ENCODE measurements around the gene TEX44. TPM values are rescaled to one million over a fixed set of nuclear protein-coding genes. Genes with fewer than 3 reads are reported as not detected.

The TEX44 gene
- total and polyA plus RNA-seq, 9 of the 15 experiments (the other 6 are each of a cell fraction or from before 2014, with no cell fraction given): not detected

GRCh38 chr2:231612456-231613330 is 20.0 kb downstream of the TEX44 start (continued):
- TF ChIP-seq ZNF592 (IDR thresholded peaks at IDR 0.05) (no peak), SP1 (CRISPR knock-in tag; IDR thresholded peaks at IDR 0.05) (peak; percentile 53; the same call in 1 of the 2 replicates), DACH1 (IDR thresholded peaks at IDR 0.05; ENCODE audit: partially characterized antibody) (no peak), SAFB2 (IDR thresholded peaks at IDR 0.05; ENCODE audit: borderline replicate concordance, low read depth, low read length, severe bottlenecking) (no peak), ARID2 (IDR thresholded peaks at IDR 0.05) (0 out of 2 replicates have a peak, but pooled peaks have one; percentile 38), MNT (conservative IDR thresholded peaks at IDR 0.05) (no peak), CTBP1 (IDR thresholded peaks at IDR 0.05; ENCODE audit: borderline replicate concordance) (no peak), FOXJ2 (tag; IDR thresholded peaks at IDR 0.05) (no peak), MEF2D (tag; conservative IDR thresholded peaks at IDR 0.05; ENCODE audit: low read depth) (no peak), ZNF165 (CRISPR knock-in tag; IDR thresholded peaks at IDR 0.05; ENCODE audit: borderline replicate concordance) (no peak), ZBTB1 (CRISPR knock-in tag; IDR thresholded peaks at IDR 0.05; ENCODE audit: borderline replicate concordance, low read depth) (no peak), ZNF280A (IDR thresholded peaks at IDR 0.05; ENCODE audit: low read depth, partially characterized antibody) (no peak), ZNF263 (CRISPR knock-in tag; IDR thresholded peaks at IDR 0.05; ENCODE audit: borderline replicate concordance) (no peak), SMARCB1 (IDR thresholded peaks at IDR 0.05; ENCODE audit: insufficient read length, low read depth) (no peak)
- TF ChIP-seq, protein P1, sequence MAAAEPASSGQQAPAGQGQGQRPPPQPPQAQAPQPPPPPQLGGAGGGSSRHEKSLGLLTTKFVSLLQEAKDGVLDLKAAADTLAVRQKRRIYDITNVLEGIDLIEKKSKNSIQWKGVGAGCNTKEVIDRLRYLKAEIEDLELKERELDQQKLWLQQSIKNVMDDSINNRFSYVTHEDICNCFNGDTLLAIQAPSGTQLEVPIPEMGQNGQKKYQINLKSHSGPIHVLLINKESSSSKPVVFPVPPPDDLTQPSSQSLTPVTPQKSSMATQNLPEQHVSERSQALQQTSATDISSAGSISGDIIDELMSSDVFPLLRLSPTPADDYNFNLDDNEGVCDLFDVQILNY (CRISPR knock-in tag; IDR thresholded peaks at IDR 0.05): no peak
- TF ChIP-seq, protein P2, sequence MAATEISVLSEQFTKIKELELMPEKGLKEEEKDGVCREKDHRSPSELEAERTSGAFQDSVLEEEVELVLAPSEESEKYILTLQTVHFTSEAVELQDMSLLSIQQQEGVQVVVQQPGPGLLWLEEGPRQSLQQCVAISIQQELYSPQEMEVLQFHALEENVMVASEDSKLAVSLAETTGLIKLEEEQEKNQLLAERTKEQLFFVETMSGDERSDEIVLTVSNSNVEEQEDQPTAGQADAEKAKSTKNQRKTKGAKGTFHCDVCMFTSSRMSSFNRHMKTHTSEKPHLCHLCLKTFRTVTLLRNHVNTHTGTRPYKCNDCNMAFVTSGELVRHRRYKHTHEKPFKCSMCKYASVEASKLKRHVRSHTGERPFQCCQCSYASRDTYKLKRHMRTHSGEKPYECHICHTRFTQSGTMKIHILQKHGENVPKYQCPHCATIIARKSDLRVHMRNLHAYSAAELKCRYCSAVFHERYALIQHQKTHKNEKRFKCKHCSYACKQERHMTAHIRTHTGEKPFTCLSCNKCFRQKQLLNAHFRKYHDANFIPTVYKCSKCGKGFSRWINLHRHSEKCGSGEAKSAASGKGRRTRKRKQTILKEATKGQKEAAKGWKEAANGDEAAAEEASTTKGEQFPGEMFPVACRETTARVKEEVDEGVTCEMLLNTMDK (IDR thresholded peaks at IDR 0.05; ENCODE audit: borderline replicate concordance, insufficient read depth, low read depth, low read length, poor library complexity, severe bottlenecking): peak; percentile 28
